GM12878 (cell line): Measurements from ENCODE around the gene ANKFY1. TPM values are rescaled to one million over a fixed set of nuclear protein-coding genes. Genes with fewer than 3 reads are reported as not detected.

Experiments
- ATAC-seq: fragments of 200-7000 bp; cut with Tn5 transposase; 3 replicates; pipeline ENCODE4 v1.9.1; 2020; ENCODE audit warnings: mild to moderate bottlenecking, moderate library complexity
- BruUV-seq: library from RNA; stranded (reverse); fragments of 400-500 nt; replicated peaks from 2 replicates; lab custom pipeline; 2021; lab: Mats Ljungman, UMichigan
- CTCF ChIA-PET: fragments of 300-600 bp; sonication (Branson Sonifier 250); formaldehyde crosslinking; extraction: SDS; loops from one replicate; lab custom pipeline; 2021; ENCODE audit warnings: inconsistent platforms; lab: Yijun Ruan, JAX
- POLR2A ChIA-PET: fragments of 350-600 bp; formaldehyde crosslinking; extraction: SDS; loops from one replicate; lab custom pipeline; 2021; ENCODE audit warnings: inconsistent platforms; lab: Charles Lee
- RAD21 ChIA-PET: fragments of 300-600 bp; sonication (Branson Sonifier 250); formaldehyde crosslinking; loops from one replicate; lab custom pipeline; 2023; ENCODE audit warnings: antibody characterized with exemption; ENCODE audit not compliant: unreplicated experiment; lab: Charles Lee
- SMC1A ChIA-PET: fragments of 300-600 bp; sonication (Branson Sonifier 250); formaldehyde crosslinking; loops from one replicate; lab custom pipeline; 2023; ENCODE audit not compliant: unreplicated experiment, uncharacterized antibody; lab: Charles Lee
- DNase-seq: peaks from one replicate; pipeline ENCODE4 v3.0.0-alpha.2; 2011; ENCODE audit warnings: low read depth, low spot score
- FAIRE-seq: peaks from 3 replicates; lab custom pipeline; 2011; peaks lifted over from hg19 to GRCh38; lab: Jason Lieb, UNC
- H2AFZ ChIP-seq: 2 replicates; pipeline ENCODE4 v1.6.0; 2011; ENCODE audit warnings: low read depth, low read length, control low read depth; ENCODE audit not compliant: control insufficient read depth
- H3K27ac ChIP-seq: 2 replicates; pipeline ENCODE4 v1.5.1; 2011; ENCODE audit warnings: control low read depth; ENCODE audit not compliant: control insufficient read depth, insufficient read depth
- H3K27me3 ChIP-seq, 2 experiments: replicated peaks in 1 of 2; 2 replicates each; pipeline versions ENCODE4 v1.6.0 to v1.6.1; 2011; ENCODE audit warnings: low read length in 1 of 2; ENCODE audit not compliant: control insufficient read depth in 2 of 2, insufficient read depth in 2 of 2
- H3K36me3 ChIP-seq, 2 experiments: 2 replicates each; pipeline ENCODE4 v1.5.1; 2011; ENCODE audit warnings: low read length in 1 of 2; ENCODE audit not compliant: control insufficient read depth in 2 of 2, insufficient read depth in 2 of 2
- H3K4me1 ChIP-seq: 2 replicates; pipeline ENCODE4 v1.6.1; 2011; ENCODE audit warnings: mild to moderate bottlenecking, low read length, moderate library complexity, mixed read lengths; ENCODE audit not compliant: control insufficient read depth, insufficient read depth
- H3K4me2 ChIP-seq: 2 replicates; pipeline ENCODE4 v1.6.0; 2011; ENCODE audit warnings: control low read depth; ENCODE audit not compliant: control insufficient read depth, insufficient read depth
- H3K4me3 ChIP-seq: fragments of 200-600 bp; sonication (generic); 2 replicates; pipeline ENCODE4 v1.5.1; 2016
- H3K79me2 ChIP-seq: 2 replicates; pipeline ENCODE4 v1.6.0; 2011; ENCODE audit warnings: low read length; ENCODE audit not compliant: control insufficient read depth, insufficient read depth
- H3K9ac ChIP-seq: 2 replicates; pipeline ENCODE4 v1.8.0; 2011; ENCODE audit warnings: low read length, control low read depth, mixed read lengths; ENCODE audit not compliant: control insufficient read depth, insufficient read depth
- H3K9me3 ChIP-seq: replicated peaks from 3 replicates; pipeline ENCODE4 v1.5.1; 2011; ENCODE audit warnings: mild to moderate bottlenecking, low read length; ENCODE audit not compliant: control insufficient read depth, insufficient read depth
- H4K20me1 ChIP-seq: 2 replicates; pipeline ENCODE4 v1.6.0; 2011; ENCODE audit not compliant: control insufficient read depth, insufficient read depth
- DPF2 ChIP-seq: fragments of 450-650 bp; IDR thresholded peaks from 2 replicates; pipeline ENCODE4 v1.6.1; 2017; ENCODE audit warnings: mild to moderate bottlenecking
- EGR1 ChIP-seq, 2 experiments: IDR thresholded peaks; 1 replicate in 1 of 2; 2 replicates in 1 of 2; pipeline ENCODE4 v1.6.1; 2011 to 2012; ENCODE audit warnings: low read depth in 2 of 2, low read length in 2 of 2, borderline replicate concordance in 1 of 2, mild to moderate bottlenecking in 1 of 2, moderate library complexity in 1 of 2
- HCFC1 ChIP-seq: fragments of 150-350 bp; IDR thresholded peaks from 2 replicates; pipeline ENCODE4 v1.6.1; 2014; ENCODE audit warnings: low read length
- JUND ChIP-seq: IDR thresholded peaks from 2 replicates; pipeline ENCODE4 v1.6.1; 2012; ENCODE audit warnings: low read depth, mild to moderate bottlenecking, low read length, improper control_type of control experiment, moderate library complexity
- NRF1 ChIP-seq: conservative IDR thresholded peaks from 2 replicates; pipeline ENCODE4 v1.6.1; 2011; ENCODE audit warnings: mild to moderate bottlenecking, low read depth, low read length, improper control_type of control experiment
- RB1 ChIP-seq: fragments of 450-650 bp; formaldehyde crosslinking; IDR thresholded peaks from 2 replicates; pipeline ENCODE4 v1.6.1; 2017; ENCODE audit warnings: mild to moderate bottlenecking, borderline replicate concordance
- TCF12 ChIP-seq: IDR thresholded peaks from 2 replicates; pipeline ENCODE4 v1.6.1; 2011; ENCODE audit warnings: low read depth, mild to moderate bottlenecking, low read length
- ZNF207 ChIP-seq: fragments of 450-650 bp; IDR thresholded peaks from 2 replicates; pipeline ENCODE4 v1.6.1; 2014; ENCODE audit warnings: antibody characterized with exemption, mild to moderate bottlenecking, borderline replicate concordance
- WGBS: methylation state at CpG from one replicate; pipeline ENCODE4 v1.1.6; 2016; ENCODE audit warnings: low lambda C conversion rate; ENCODE audit not compliant: insufficient replicate concordance, insufficient coverage; ENCODE audit errors: missing lambda C conversion rate; 5-methylcytosine and 5-hydroxymethylcytosine counted together
- in situ Hi-C: fragments of 300-500 bp; cut with MboI; formaldehyde crosslinking; loops from 9 replicates; pipeline ENCODE4 v1.14.3; 2018; ENCODE audit warnings: mixed read lengths
- intact Hi-C: fragments of 100-400 bp; cut with micrococcal nuclease; formaldehyde crosslinking; loops from one replicate; pipeline ENCODE4 v1.14.2; 2022; ENCODE audit not compliant: unreplicated experiment
- polyA plus RNA-seq, 11 experiments: library from polyadenylated mRNA; depleted of rRNA in 4 of 11; unstranded in 6 of 11; stranded (reverse) in 5 of 11; fragments of >200 nt; fragmentation: Nextera tagmentation in 4 of 11; fragmentation: Illumina TruSeq in 1 of 11; extraction: Ambion mirVana in 4 of 11; extraction: Trizol in 1 of 11; gene quantifications; 1 replicate in 1 of 11; 2 replicates in 10 of 11; pipeline versions ENCODE4 v1.2.1 to v1.2.3, GENCODE V29; 2011 to 2016; ENCODE audit warnings: inconsistent platforms in 2 of 11, missing spikeins in 2 of 11, low read depth in 1 of 11
- total RNA-seq, 4 experiments: library from RNA; depleted of rRNA in 3 of 4; stranded (reverse); fragments of >200 nt in 3 of 4; fragmentation: Illumina TruSeq in 1 of 4; extraction: Trizol in 1 of 4; gene quantifications; 2 replicates each; pipeline versions ENCODE4 v1.2.1 to v1.2.3, GENCODE V29; 2013 to 2021
- TF ChIP-seq, protein P1 (sequence below): fragments of 450-650 bp; IDR thresholded peaks from 2 replicates; pipeline ENCODE4 v1.6.1; 2017; ENCODE audit warnings: antibody characterized with exemption, mild to moderate bottlenecking, moderate library complexity
- TF ChIP-seq, protein P2 (sequence below): IDR thresholded peaks from 2 replicates; pipeline ENCODE4 v1.6.1; 2012; ENCODE audit warnings: mild to moderate bottlenecking, low read depth, low read length
- TF ChIP-seq, protein P3 (sequence below): fragments of 450-650 bp; IDR thresholded peaks from 2 replicates; pipeline ENCODE4 v1.6.1; 2016; ENCODE audit warnings: mild to moderate bottlenecking

ANKFY1 gene
- total and polyA plus RNA-seq, 10 of the 15 experiments (the other 5 are each of a cell fraction or from before 2014, with no cell fraction given) = 3.0 to 27.7 (median 16.4) TPM

DNA sequence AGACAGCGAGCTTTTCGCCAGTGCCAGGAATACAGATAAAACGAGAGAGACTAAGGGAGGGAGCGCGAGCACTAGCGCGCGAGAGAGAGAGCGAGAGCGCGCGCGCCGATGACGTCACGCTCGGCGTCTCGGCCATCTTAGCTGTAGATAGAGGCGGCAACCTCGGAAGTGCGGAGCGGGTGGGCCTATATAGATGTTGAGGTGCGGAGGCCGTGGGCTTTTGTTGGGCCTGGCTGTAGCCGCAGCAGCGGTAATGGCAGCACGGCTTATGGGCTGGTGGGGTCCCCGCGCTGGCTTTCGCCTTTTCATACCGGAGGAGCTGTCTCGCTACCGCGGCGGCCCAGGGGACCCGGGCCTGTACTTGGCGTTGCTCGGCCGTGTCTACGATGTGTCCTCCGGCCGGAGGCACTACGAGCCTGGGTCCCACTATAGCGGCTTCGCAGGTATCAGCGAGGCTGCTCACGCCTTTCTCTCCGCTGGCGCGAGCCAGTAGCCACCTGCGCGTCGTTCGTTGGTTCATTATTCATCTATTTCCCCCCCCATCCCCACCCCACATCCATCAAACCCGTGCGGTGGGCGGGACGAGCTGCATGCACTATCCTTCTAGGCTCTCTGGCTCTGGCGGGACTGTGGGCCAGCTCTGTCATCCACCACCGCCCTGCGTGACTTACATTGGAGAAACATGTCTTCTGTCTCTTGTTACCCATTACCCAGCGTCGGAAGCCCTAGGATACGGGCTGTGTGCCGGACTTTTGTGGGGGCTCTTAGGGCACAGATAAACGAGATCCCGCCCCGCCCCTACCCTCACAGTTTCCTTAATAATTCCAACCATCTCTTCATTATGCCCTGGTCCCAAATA is 120.0 kb downstream of the ANKFY1 start (continued):
- TF ChIP-seq JUND = peak; percentile 86
- peak; percentile 19; the same call in 1 of the 2 replicates for TF ChIP-seq TCF12
- TF ChIP-seq, protein P1, sequence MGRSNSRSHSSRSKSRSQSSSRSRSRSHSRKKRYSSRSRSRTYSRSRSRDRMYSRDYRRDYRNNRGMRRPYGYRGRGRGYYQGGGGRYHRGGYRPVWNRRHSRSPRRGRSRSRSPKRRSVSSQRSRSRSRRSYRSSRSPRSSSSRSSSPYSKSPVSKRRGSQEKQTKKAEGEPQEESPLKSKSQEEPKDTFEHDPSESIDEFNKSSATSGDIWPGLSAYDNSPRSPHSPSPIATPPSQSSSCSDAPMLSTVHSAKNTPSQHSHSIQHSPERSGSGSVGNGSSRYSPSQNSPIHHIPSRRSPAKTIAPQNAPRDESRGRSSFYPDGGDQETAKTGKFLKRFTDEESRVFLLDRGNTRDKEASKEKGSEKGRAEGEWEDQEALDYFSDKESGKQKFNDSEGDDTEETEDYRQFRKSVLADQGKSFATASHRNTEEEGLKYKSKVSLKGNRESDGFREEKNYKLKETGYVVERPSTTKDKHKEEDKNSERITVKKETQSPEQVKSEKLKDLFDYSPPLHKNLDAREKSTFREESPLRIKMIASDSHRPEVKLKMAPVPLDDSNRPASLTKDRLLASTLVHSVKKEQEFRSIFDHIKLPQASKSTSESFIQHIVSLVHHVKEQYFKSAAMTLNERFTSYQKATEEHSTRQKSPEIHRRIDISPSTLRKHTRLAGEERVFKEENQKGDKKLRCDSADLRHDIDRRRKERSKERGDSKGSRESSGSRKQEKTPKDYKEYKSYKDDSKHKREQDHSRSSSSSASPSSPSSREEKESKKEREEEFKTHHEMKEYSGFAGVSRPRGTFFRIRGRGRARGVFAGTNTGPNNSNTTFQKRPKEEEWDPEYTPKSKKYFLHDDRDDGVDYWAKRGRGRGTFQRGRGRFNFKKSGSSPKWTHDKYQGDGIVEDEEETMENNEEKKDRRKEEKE = no peak
- TF ChIP-seq, all 136 proteins: peak for 42

DNA sequence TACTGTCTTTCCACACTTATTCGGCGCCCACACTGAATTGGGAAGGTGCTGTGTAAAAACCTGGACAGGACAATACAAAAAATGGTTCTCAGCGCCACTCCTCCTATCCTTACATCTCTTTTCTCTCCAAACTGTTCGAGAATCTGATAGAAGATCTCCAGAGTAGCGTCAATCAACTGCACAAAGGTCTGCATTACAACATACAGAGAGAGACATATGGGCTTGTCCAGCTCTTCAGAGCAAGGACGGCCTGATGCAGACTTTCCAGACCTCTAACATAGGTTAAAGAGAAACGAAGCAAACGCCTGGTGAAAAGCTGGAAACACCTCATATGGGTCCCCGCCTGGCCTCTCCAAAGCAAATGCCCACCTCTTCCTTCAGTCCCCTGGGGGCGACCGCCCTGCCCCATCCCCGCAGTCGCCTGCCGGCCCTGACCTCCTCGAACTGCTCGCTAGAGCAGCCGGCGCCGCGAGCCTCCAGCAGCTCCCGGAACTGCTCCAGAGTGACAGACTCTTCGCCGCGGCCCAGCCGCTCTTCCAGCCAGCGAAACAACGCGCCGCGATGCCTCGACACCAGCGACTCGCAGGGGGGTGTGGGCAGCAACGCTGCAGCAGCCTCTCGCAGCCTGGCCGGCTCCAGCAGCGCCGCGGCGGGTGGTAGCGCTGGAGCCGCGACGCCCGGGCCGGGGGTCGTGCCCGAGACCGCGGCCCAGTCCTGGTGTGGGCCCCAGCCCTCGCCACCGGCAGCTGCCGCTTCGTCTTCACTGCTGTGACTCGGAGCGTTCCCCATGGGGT is 121.5 kb downstream of the ANKFY1 start:
- 5% methylated on average over 51 of the region's 56 CpGs for WGBS
- intact Hi-C loops = loop anchor here (2.0 kb wide), 1 partner anchor 68 kb away; no protein-coding TSS in a partner anchor
- no peak for FAIRE-seq
- TF ChIP-seq EGR1 (IDR thresholded peaks at IDR 0.05; ENCODE audit: borderline replicate concordance in 1 of 2, low read depth in 2 of 2, low read length in 2 of 2) = peak in 1 of 2 experiments; percentile 41; a peak in 1 of 3 replicates
- 0 out of 2 replicates have a peak, but pooled peaks have one; percentile 25 for TF ChIP-seq RB1
- TF ChIP-seq, protein P2, sequence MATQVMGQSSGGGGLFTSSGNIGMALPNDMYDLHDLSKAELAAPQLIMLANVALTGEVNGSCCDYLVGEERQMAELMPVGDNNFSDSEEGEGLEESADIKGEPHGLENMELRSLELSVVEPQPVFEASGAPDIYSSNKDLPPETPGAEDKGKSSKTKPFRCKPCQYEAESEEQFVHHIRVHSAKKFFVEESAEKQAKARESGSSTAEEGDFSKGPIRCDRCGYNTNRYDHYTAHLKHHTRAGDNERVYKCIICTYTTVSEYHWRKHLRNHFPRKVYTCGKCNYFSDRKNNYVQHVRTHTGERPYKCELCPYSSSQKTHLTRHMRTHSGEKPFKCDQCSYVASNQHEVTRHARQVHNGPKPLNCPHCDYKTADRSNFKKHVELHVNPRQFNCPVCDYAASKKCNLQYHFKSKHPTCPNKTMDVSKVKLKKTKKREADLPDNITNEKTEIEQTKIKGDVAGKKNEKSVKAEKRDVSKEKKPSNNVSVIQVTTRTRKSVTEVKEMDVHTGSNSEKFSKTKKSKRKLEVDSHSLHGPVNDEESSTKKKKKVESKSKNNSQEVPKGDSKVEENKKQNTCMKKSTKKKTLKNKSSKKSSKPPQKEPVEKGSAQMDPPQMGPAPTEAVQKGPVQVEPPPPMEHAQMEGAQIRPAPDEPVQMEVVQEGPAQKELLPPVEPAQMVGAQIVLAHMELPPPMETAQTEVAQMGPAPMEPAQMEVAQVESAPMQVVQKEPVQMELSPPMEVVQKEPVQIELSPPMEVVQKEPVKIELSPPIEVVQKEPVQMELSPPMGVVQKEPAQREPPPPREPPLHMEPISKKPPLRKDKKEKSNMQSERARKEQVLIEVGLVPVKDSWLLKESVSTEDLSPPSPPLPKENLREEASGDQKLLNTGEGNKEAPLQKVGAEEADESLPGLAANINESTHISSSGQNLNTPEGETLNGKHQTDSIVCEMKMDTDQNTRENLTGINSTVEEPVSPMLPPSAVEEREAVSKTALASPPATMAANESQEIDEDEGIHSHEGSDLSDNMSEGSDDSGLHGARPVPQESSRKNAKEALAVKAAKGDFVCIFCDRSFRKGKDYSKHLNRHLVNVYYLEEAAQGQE = no peak
- TF ChIP-seq, protein P3, sequence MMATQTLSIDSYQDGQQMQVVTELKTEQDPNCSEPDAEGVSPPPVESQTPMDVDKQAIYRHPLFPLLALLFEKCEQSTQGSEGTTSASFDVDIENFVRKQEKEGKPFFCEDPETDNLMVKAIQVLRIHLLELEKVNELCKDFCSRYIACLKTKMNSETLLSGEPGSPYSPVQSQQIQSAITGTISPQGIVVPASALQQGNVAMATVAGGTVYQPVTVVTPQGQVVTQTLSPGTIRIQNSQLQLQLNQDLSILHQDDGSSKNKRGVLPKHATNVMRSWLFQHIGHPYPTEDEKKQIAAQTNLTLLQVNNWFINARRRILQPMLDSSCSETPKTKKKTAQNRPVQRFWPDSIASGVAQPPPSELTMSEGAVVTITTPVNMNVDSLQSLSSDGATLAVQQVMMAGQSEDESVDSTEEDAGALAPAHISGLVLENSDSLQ = peak; percentile 58; the same call in 1 of the 2 replicates
- TF ChIP-seq NRF1 = no peak
- TF ChIP-seq HCFC1 = no peak
- TF ChIP-seq DPF2 = peak; percentile 84; the same call in 1 of the 2 replicates
- peak; percentile 30; the same call in 1 of the 2 replicates for TF ChIP-seq ZNF207

More for the DNA sequence above, 121.5 kb downstream of the ANKFY1 start:
- H3K4me3 ChIP-seq = peak overlapping the region; percentile 89
- H3K27ac ChIP-seq = peak overlapping the region; percentile 96
- POLR2A ChIA-PET = interaction anchor here (1.5 to 2.1 kb wide), 3 partner anchors 15 to 296 kb away, joined by 4 to 9 read pairs (median 6); partner anchors contain the start of gene NCBP3
- H3K36me3 ChIP-seq = no peaks in the 10 kb centered on the region
- RAD21 ChIA-PET = interaction anchor here (0.7 to 2.0 kb wide), 2 partner anchors 177 to 228 kb away, joined by 3 to 7 read pairs; no protein-coding TSS in a partner anchor
- peak overlapping the region; percentile 83 for H3K4me2 ChIP-seq
- no TSS peak for BruUV-seq
- H3K4me1 ChIP-seq = peaks cover 12% of the 10 kb centered on the region
- CTCF ChIA-PET = interaction anchor here (0.9 to 1.7 kb wide), 3 partner anchors 58 to 229 kb away, joined by 3 to 6 read pairs (median 5); no protein-coding TSS in a partner anchor
- no peaks in the 10 kb centered on the region for H3K9me3 ChIP-seq
- no peaks in the 10 kb centered on the region for H3K27me3 ChIP-seq
- peaks cover 56% of the 10 kb centered on the region for H3K79me2 ChIP-seq
- SMC1A ChIA-PET = no interaction called here
- in situ Hi-C loops = no loop called here
- H2AFZ ChIP-seq = peak overlapping the region; percentile 58
- DNase-seq (no peak), ATAC-seq (peak; percentile 16)
- H4K20me1 ChIP-seq = 0 out of 2 replicates have a peak, but pooled peaks cover 3% of the 10 kb centered on the region
- H3K9ac ChIP-seq = peak overlapping the region; percentile 69
